ENCODE measurements around the gene SLC2A13. TPM values are rescaled to one million over a fixed set of nuclear protein-coding genes. Genes with fewer than 3 reads are reported as not detected.

SLC2A13 gene
- polyA plus RNA-seq, 3 donors = 2.2 to 2.9 (median 2.5) TPM

GRCh38 chr12:40045656-40046055 lies 60.2 kb downstream of the SLC2A13 start:
- no peak for TF ChIP-seq CTCF (IDR thresholded peaks at IDR 0.05)
- no peaks in the 10 kb centered on the region for H3K4me1 Mint-ChIP-seq
- no peak overlapping the region for H2AFZ ChIP-seq (ENCODE audit: insufficient read depth, low read depth, low read length, poor library complexity, severe bottlenecking)
- H3K9ac ChIP-seq (ENCODE audit: insufficient read depth, low read length, poor library complexity, severe bottlenecking) = no peak overlapping the region
- no peaks in the 10 kb centered on the region for H3K27me3 ChIP-seq (ENCODE audit: control insufficient read depth in 2 of 2, insufficient read depth in 2 of 2, low read length in 2 of 2)
- no peaks in the 10 kb centered on the region for H3K9me3 ChIP-seq (replicated peaks in 1 of 2; ENCODE audit: control insufficient read depth in 1 of 2, insufficient read depth in 1 of 2, low read length in 2 of 2)
- H3K4me1 ChIP-seq (ENCODE audit: control insufficient read depth in 1 of 2, insufficient read depth in 2 of 2, low read length in 2 of 2) = no peaks in the 10 kb centered on the region
- intact Hi-C loops (cut with micrococcal nuclease) = no loop called here
- peaks cover 8 to 11% of the 10 kb centered on the region in 2 donors for H3K36me3 Mint-ChIP-seq
- H4K20me1 ChIP-seq (ENCODE audit: insufficient read depth, low read length) = no peaks in the 10 kb centered on the region
- no peaks in the 10 kb centered on the region for H3K27me3 Mint-ChIP-seq (ENCODE audit: low read depth in 3 of 3)
- no peak overlapping the region for H3K4me2 ChIP-seq (replicated peaks; ENCODE audit: extremely low read depth, low read length, poor library complexity, severe bottlenecking)
- H3K9me3 Mint-ChIP-seq = no peaks in the 10 kb centered on the region
- H3K4me3 Mint-ChIP-seq = no peak overlapping the region
- H3K36me3 ChIP-seq (replicated peaks in 1 of 2; ENCODE audit: control insufficient read depth in 1 of 2, insufficient read depth in 2 of 2, low read length in 2 of 2) = no peaks in the 10 kb centered on the region
- no peak overlapping the region for H3K27ac ChIP-seq (ENCODE audit: low read depth in 1 of 2, low read length in 2 of 2)
- no peak overlapping the region for H3K27ac Mint-ChIP-seq
- H3K79me2 ChIP-seq (ENCODE audit: insufficient read depth, low read length) = no peaks in the 10 kb centered on the region
- H3K4me3 ChIP-seq (replicated peaks in 1 of 3; ENCODE audit: low read depth in 2 of 3, low read length in 3 of 3) = no peak overlapping the region
- no peak for DNase-seq
- WGBS (ENCODE audit: insufficient coverage) = no CpG with 5 or more reads among the region's 2 CpGs

- no peaks in the 10 kb centered on the region for H3K9me3 Mint-ChIP-seq
These were observed 61.5 kb downstream of the SLC2A13 start for GRCh38 chr12:40044396-40044795.

More at GRCh38 chr12:40044396-40044795, 61.5 kb downstream of the SLC2A13 start:
- no peak overlapping the region for H3K27ac Mint-ChIP-seq
- Histone ChIP-seq H3K9ac (ENCODE audit: insufficient read depth, low read length, poor library complexity, severe bottlenecking) (no peak overlapping the region), H3K79me2 (ENCODE audit: insufficient read depth, low read length) (no peaks in the 10 kb centered on the region), H3K4me2 (replicated peaks; ENCODE audit: extremely low read depth, low read length, poor library complexity, severe bottlenecking) (no peak overlapping the region), H3K27me3 (ENCODE audit: control insufficient read depth in 2 of 2, insufficient read depth in 2 of 2, low read length in 2 of 2) (no peaks in the 10 kb centered on the region), H3K36me3 (replicated peaks in 1 of 2; ENCODE audit: control insufficient read depth in 1 of 2, insufficient read depth in 2 of 2, low read length in 2 of 2) (no peaks in the 10 kb centered on the region), H3K4me3 (replicated peaks in 1 of 3; ENCODE audit: low read depth in 2 of 3, low read length in 3 of 3) (no peak overlapping the region), H3K4me1 (ENCODE audit: control insufficient read depth in 1 of 2, insufficient read depth in 2 of 2, low read length in 2 of 2) (no peaks in the 10 kb centered on the region), H4K20me1 (ENCODE audit: insufficient read depth, low read length) (no peaks in the 10 kb centered on the region), H2AFZ (ENCODE audit: insufficient read depth, low read depth, low read length, poor library complexity, severe bottlenecking) (no peak overlapping the region), H3K9me3 (replicated peaks in 1 of 2; ENCODE audit: control insufficient read depth in 1 of 2, insufficient read depth in 1 of 2, low read length in 2 of 2) (no peaks in the 10 kb centered on the region), H3K27ac (ENCODE audit: low read depth in 1 of 2, low read length in 2 of 2) (no peak overlapping the region)
- no peak for DNase-seq
- no peak overlapping the region for H3K4me3 Mint-ChIP-seq
- intact Hi-C loops (cut with micrococcal nuclease) = no loop called here
- peaks cover 8 to 11% of the 10 kb centered on the region in 2 donors for H3K36me3 Mint-ChIP-seq
- TF ChIP-seq CTCF (IDR thresholded peaks at IDR 0.05) = no peak
- H3K4me1 Mint-ChIP-seq = no peaks in the 10 kb centered on the region
- peaks cover 0 to 2% (median 0%) of the 10 kb centered on the region in 3 donors for H3K27me3 Mint-ChIP-seq (ENCODE audit: low read depth in 3 of 3)
